HepG2 (cell line): ENCODE measurements around the gene COL27A1. TPM values are rescaled to one million over a fixed set of nuclear protein-coding genes. Genes with fewer than 3 reads are reported as not detected.

Experiments
- ATAC-seq: fragments of 200-7000 bp; cut with Tn5 transposase; 3 replicates; pipeline ENCODE4 v1.9.1; 2020; ENCODE audit warnings: mild to moderate bottlenecking, moderate library complexity
- BruUV-seq: library from RNA; stranded (reverse); fragments of 400-500 nt; replicated peaks from 2 replicates; lab custom pipeline; 2021; lab: Mats Ljungman, UMichigan
- CTCF ChIA-PET: fragments of 300-600 bp; formaldehyde crosslinking; extraction: SDS; loops from one replicate; lab custom pipeline; 2021; ENCODE audit warnings: low total read pairs, inconsistent platforms, low intra/inter-chr PET ratio; lab: Yijun Ruan, JAX
- POLR2A ChIA-PET: fragments of 350-600 bp; sonication (Branson Sonifier 250); formaldehyde crosslinking; loops from one replicate; lab custom pipeline; 2020; ENCODE audit warnings: antibody characterized with exemption, inconsistent platforms; lab: Yijun Ruan, JAX
- DNase-seq: peaks from one replicate; pipeline ENCODE4 v3.0.0-alpha.2; 2015; ENCODE audit warnings: low spot score
- FAIRE-seq: peaks from 3 replicates; lab custom pipeline; 2011; peaks lifted over from hg19 to GRCh38; lab: Jason Lieb, UNC
- H2AFZ ChIP-seq: one replicate; pipeline ENCODE4 v1.6.1; 2011; ENCODE audit warnings: low read length, inconsistent platforms
- H3K27ac ChIP-seq: fragments of 300-600 bp; 3 replicates; pipeline ENCODE4 v1.8.0; 2011; ENCODE audit warnings: mixed run types, mild to moderate bottlenecking, mixed read lengths, low read length, inconsistent platforms; ENCODE audit not compliant: insufficient read depth; ENCODE audit errors: extremely low read length
- H3K27me3 ChIP-seq, 2 experiments: fragments of 200-600 bp in 1 of 2; 2 replicates in 1 of 2; 3 replicates in 1 of 2; pipeline versions ENCODE4 v1.6.0 to v1.8.0; 2011; ENCODE audit warnings: low read length in 2 of 2, mild to moderate bottlenecking in 2 of 2, moderate library complexity in 2 of 2, inconsistent platforms in 1 of 2; ENCODE audit not compliant: insufficient read depth in 2 of 2, control insufficient read depth in 1 of 2
- H3K36me3 ChIP-seq, 2 experiments: fragments of 200-600 bp in 1 of 2; replicated peaks in 1 of 2; 2 replicates in 1 of 2; 3 replicates in 1 of 2; pipeline versions ENCODE4 v1.5.1 to v1.8.0; 2011; ENCODE audit warnings: low read length in 2 of 2, inconsistent platforms in 1 of 2; ENCODE audit not compliant: insufficient read depth in 2 of 2, control insufficient read depth in 1 of 2
- H3K4me1 ChIP-seq: 2 replicates; pipeline ENCODE4 v1.5.1; 2012; ENCODE audit warnings: low read length, inconsistent platforms; ENCODE audit not compliant: insufficient read depth
- H3K4me2 ChIP-seq: 2 replicates; pipeline ENCODE4 v1.6.0; 2011; ENCODE audit warnings: low read depth, low read length, inconsistent platforms
- H3K4me3 ChIP-seq, 3 experiments: fragments of 200-600 bp in 1 of 3; sonication (generic), shearing (Covaris generic) in 1 of 3; replicated peaks in 1 of 3; 2 replicates each; pipeline ENCODE4 v1.5.1; 2011 to 2016; ENCODE audit warnings: low read length in 3 of 3, inconsistent platforms in 2 of 3, low read depth in 2 of 3, mild to moderate bottlenecking in 2 of 3, control low read depth in 1 of 3, mixed read lengths in 1 of 3; ENCODE audit not compliant: insufficient read depth in 1 of 3
- H3K79me2 ChIP-seq: one replicate; pipeline ENCODE4 v1.6.1; 2011; ENCODE audit warnings: low read length, inconsistent platforms; ENCODE audit not compliant: insufficient read depth
- H3K9ac ChIP-seq: 2 replicates; pipeline ENCODE4 v1.6.0; 2011; ENCODE audit warnings: mild to moderate bottlenecking, low read depth, low read length, inconsistent platforms; ENCODE audit not compliant: insufficient read depth
- H3K9me3 ChIP-seq: 2 replicates; pipeline ENCODE4 v1.5.1; 2012; ENCODE audit warnings: mild to moderate bottlenecking, low read length
- H4K20me1 ChIP-seq: 2 replicates; pipeline ENCODE4 v1.6.0; 2011; ENCODE audit warnings: inconsistent platforms, mild to moderate bottlenecking, low read length, moderate library complexity; ENCODE audit not compliant: insufficient read depth
- KDM1A ChIP-seq: IDR thresholded peaks from 2 replicates; pipeline ENCODE4 v1.6.1; 2016; ENCODE audit warnings: missing compliant biosample characterization
- ZFYVE20 ChIP-seq: sonication (generic); formaldehyde crosslinking; IDR thresholded peaks from 2 replicates; pipeline ENCODE4 v1.8.0; 2023; ENCODE audit warnings: low read depth, mild to moderate bottlenecking, moderate library complexity, missing genetic modification reagents, borderline replicate concordance
- WGBS: methylation state at CpG from one replicate; pipeline ENCODE4 v1.1.6; 2017; ENCODE audit warnings: low lambda C conversion rate; 5-methylcytosine and 5-hydroxymethylcytosine counted together
- in situ Hi-C: cut with HindIII; loops from 2 replicates; pipeline ENCODE4 v1.10.0; 2017; ENCODE audit warnings: low pct_unique_long_range_greater_than_20kb; ENCODE audit not compliant: extremely low pct_ligation_motif_present
- intact Hi-C: fragments of 100-400 bp; cut with micrococcal nuclease; formaldehyde crosslinking; loops from one replicate; pipeline ENCODE4 v1.10.0; 2022; ENCODE audit not compliant: unreplicated experiment
- polyA plus RNA-seq, 8 experiments: library from polyadenylated mRNA; depleted of rRNA in 3 of 8; stranded (reverse) in 7 of 8; unstranded in 1 of 8; fragments of >200 nt; fragmentation: Illumina TruSeq in 4 of 8; extraction: Trizol in 4 of 8; gene quantifications; 2 replicates each; pipeline versions ENCODE4 v1.2.1 to v1.2.3, GENCODE V29; 2011 to 2016; ENCODE audit warnings: low read depth in 4 of 8, missing spikeins in 1 of 8, mixed read lengths in 1 of 8; ENCODE audit not compliant: insufficient read depth in 1 of 8
- total RNA-seq, 5 experiments: library from RNA; depleted of rRNA; stranded (reverse); fragments of >200 nt; fragmentation: Illumina TruSeq; extraction: Trizol; gene quantifications; 2 replicates each; pipeline ENCODE4 v1.2.3, GENCODE V29; 2016; ENCODE audit warnings: low read depth in 1 of 5
- TF ChIP-seq, protein P1 (sequence below): sonication (generic); formaldehyde crosslinking; IDR thresholded peaks from 2 replicates; pipeline ENCODE4 v1.5.0; 2020; ENCODE audit warnings: mild to moderate bottlenecking, low read depth, missing genetic modification reagents, borderline replicate concordance
- TF ChIP-seq, protein P2 (sequence below): sonication (generic); formaldehyde crosslinking; IDR thresholded peaks from 2 replicates; pipeline ENCODE4 v1.5.0; 2020; ENCODE audit warnings: missing genetic modification reagents

Gene COL27A1
- total and polyA plus RNA-seq, 2 of the 13 experiments (the other 11 are each of a cell fraction or from before 2014, with no cell fraction given): 71.3 to 89.1 TPM

DNA sequence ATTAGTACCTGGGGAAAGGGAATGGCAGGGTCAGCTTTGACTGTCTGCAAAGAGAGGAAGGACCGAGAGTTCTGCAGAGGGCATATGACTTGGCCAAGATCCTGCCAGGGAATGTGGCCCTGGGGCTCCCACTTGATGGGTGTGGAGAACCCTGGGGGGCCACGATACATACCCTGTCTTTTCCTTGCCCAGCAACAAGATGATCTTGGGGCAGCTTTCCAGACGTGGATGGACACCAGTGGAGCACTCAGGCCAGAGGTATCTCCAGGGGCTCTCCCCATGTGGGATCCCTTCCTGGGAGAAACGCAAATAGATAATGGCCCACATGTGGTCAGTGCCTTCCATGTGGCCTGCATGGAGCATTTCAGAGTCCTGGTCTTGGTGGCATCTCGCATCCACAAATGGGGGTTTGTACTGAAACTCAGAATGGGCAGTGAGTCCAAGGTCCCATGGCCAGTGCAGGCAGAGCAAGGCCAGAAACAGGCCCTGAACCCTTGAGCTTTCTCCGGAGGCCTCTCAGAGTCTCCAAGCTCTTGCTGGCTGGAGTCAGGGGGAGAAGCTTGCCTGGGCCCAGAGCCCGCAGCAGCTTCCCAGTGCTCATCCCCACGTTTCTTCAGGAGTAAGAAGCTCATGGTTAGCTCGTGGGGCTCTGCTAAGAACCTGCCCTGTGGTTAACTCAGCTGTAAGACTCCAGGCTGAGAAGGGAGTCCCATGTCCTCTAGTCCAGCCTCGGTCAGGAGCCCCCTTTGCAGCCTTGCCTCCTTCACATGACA is 149.3 kb downstream of the COL27A1 start:
- POLR2A ChIA-PET: interaction anchor here (0.5 kb wide), 1 partner anchor 213 kb away, joined by 3 read pairs; no protein-coding TSS in a partner anchor
- peaks cover 48 to 89% of the 10 kb centered on the region in 2 experiments for H3K36me3 ChIP-seq
- CTCF ChIA-PET: no interaction called here

DNA sequence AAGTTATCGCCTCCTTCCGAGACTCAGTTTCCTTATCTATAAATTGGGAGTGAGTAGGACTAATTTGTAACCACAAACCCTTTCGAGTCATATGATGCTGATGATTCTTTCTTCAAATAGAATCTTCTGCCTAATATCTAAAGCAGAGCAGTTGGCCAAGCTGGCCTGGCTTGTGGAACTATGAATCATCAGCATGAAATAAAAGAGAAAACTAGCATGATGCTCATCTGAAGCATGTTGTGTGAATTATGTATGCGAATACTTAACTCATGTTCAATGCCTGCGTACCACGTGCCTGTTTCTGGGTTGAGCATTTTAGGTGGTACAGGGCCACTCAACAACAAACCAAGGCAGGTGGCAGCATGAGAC is 152.5 kb downstream of the COL27A1 start:
- DNase-seq: no peak
- Histone ChIP-seq H3K79me2 (no peaks in the 10 kb centered on the region), H3K4me3 (no peak overlapping the region), H3K36me3 (peaks cover 39 to 72% of the 10 kb centered on the region in 2 experiments), H3K9ac (no peak overlapping the region), H3K4me2 (no peak overlapping the region), H3K4me1 (peaks cover 13% of the 10 kb centered on the region), H3K27ac (no peak overlapping the region), H2AFZ (no peak overlapping the region), H3K27me3 (no peaks in the 10 kb centered on the region), H3K9me3 (no peaks in the 10 kb centered on the region), H4K20me1 (no peaks in the 10 kb centered on the region)
- ATAC-seq: no peak
- ChIA-PET CTCF (no interaction called here), POLR2A (no interaction called here)
- TF ChIP-seq, protein P1, sequence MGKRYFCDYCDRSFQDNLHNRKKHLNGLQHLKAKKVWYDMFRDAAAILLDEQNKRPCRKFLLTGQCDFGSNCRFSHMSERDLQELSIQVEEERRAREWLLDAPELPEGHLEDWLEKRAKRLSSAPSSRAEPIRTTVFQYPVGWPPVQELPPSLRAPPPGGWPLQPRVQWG (CRISPR knock-in tag): no peak
- TF ChIP-seq, protein P2, sequence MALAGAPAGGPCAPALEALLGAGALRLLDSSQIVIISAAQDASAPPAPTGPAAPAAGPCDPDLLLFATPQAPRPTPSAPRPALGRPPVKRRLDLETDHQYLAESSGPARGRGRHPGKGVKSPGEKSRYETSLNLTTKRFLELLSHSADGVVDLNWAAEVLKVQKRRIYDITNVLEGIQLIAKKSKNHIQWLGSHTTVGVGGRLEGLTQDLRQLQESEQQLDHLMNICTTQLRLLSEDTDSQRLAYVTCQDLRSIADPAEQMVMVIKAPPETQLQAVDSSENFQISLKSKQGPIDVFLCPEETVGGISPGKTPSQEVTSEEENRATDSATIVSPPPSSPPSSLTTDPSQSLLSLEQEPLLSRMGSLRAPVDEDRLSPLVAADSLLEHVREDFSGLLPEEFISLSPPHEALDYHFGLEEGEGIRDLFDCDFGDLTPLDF (CRISPR knock-in tag): no peak
- no peak for TF ChIP-seq KDM1A (CRISPR knock-in tag)
- FAIRE-seq: no peak
- in situ Hi-C loops: no loop called here
- intact Hi-C loops: no loop called here
- 99% methylated on average over 6 of the region's 6 CpGs for WGBS
- BruUV-seq: no TSS peak

More for the DNA sequence above, 149.3 kb downstream of the COL27A1 start:
- Histone ChIP-seq H3K4me3 (no peak overlapping the region), H3K27me3 (no peaks in the 10 kb centered on the region), H3K79me2 (no peaks in the 10 kb centered on the region), H2AFZ (no peak overlapping the region), H3K9ac (no peak overlapping the region), H4K20me1 (no peaks in the 10 kb centered on the region), H3K4me1 (peaks cover 13% of the 10 kb centered on the region), H3K27ac (no peak overlapping the region), H3K9me3 (no peaks in the 10 kb centered on the region), H3K4me2 (no peak overlapping the region)
- in situ Hi-C loops: no loop called here
- no peak for TF ChIP-seq ZFYVE20 (CRISPR knock-in tag)
- 89% methylated on average over 6 of the region's 10 CpGs for WGBS
- FAIRE-seq (no peak), DNase-seq (no peak), ATAC-seq (0 out of 3 replicates have a peak, but pooled peaks have one; percentile 4)
- intact Hi-C loops: no loop called here
- BruUV-seq: no TSS peak
